Endodermal cell (in vitro differentiated cells): ENCODE data around the gene F2RL2. TPM values are rescaled to one million over a fixed set of nuclear protein-coding genes. Genes with fewer than 3 reads are reported as not detected.
"Not testable (repeated sequence)": the region's sequence is repeated elsewhere in the genome, so short reads cannot be mapped to it uniquely, and the experiment has no call there.

ENCODE experiments used
- DNase-seq: peaks from one replicate; pipeline ENCODE4 v3.0.0-alpha.2; 2017
- H3K27ac ChIP-seq: 2 replicates; pipeline ENCODE4 v1.5.1; 2013; ENCODE audit warnings: mild to moderate bottlenecking, low read depth, low read length, moderate library complexity
- H3K27me3 ChIP-seq: 2 replicates; pipeline ENCODE4 v1.6.1; 2013; ENCODE audit warnings: mild to moderate bottlenecking, low read length, moderate library complexity; ENCODE audit not compliant: insufficient read depth, control insufficient read depth, poor library complexity, severe bottlenecking
- H3K36me3 ChIP-seq: 2 replicates; pipeline ENCODE4 v1.7.0; 2013; ENCODE audit warnings: mild to moderate bottlenecking, low read length, moderate library complexity; ENCODE audit not compliant: control insufficient read depth, insufficient read depth
- H3K4me1 ChIP-seq: one replicate; pipeline ENCODE4 v1.7.0; 2013; ENCODE audit warnings: low read length; ENCODE audit not compliant: control insufficient read depth, insufficient read depth
- H3K4me3 ChIP-seq: 2 replicates; pipeline ENCODE4 v1.5.1; 2013; ENCODE audit warnings: mild to moderate bottlenecking, low read length, moderate library complexity
- H3K9ac ChIP-seq: 2 replicates; pipeline ENCODE4 v1.6.1; 2013; ENCODE audit warnings: mild to moderate bottlenecking, low read length, moderate library complexity; ENCODE audit not compliant: poor library complexity, severe bottlenecking; ENCODE audit errors: extremely low read depth
- H3K9me3 ChIP-seq: 2 replicates; pipeline ENCODE4 v1.6.1; 2013; ENCODE audit warnings: mild to moderate bottlenecking, low read length, moderate library complexity; ENCODE audit not compliant: control insufficient read depth
- H3K27ac Mint-ChIP-seq: 2 replicates; pipeline ENCODE4 v1.8.0; 2020; ENCODE audit warnings: mixed read lengths
- H3K27me3 Mint-ChIP-seq: 2 replicates; pipeline ENCODE4 v1.8.0; 2021; ENCODE audit warnings: mild to moderate bottlenecking, mixed read lengths; ENCODE audit not compliant: insufficient read depth
- H3K36me3 Mint-ChIP-seq: 2 replicates; pipeline ENCODE4 v1.8.0; 2020; ENCODE audit warnings: low read depth, mixed read lengths
- H3K4me1 Mint-ChIP-seq: 2 replicates; pipeline ENCODE4 v1.8.0; 2020; ENCODE audit warnings: mixed read lengths
- H3K4me3 Mint-ChIP-seq: 2 replicates; pipeline ENCODE4 v1.8.0; 2020; ENCODE audit warnings: mild to moderate bottlenecking, moderate library complexity, mixed read lengths
- H3K9me3 Mint-ChIP-seq: 2 replicates; pipeline ENCODE4 v1.8.0; 2020; ENCODE audit warnings: mild to moderate bottlenecking, mixed read lengths
- CTCF ChIP-seq: fragments of 200-600 bp; sonication (generic); conservative IDR thresholded peaks from 2 replicates; pipeline ENCODE4 v1.5.0; 2021; ENCODE audit warnings: antibody characterized with exemption, mild to moderate bottlenecking
- WGBS, 2 experiments: methylation state at CpG; one replicate each; pipeline versions ENCODE4 v1.1.5 to v1.1.7; 2013; ENCODE audit warnings: missing lambda C conversion rate in 2 of 2, mixed read lengths in 1 of 2; ENCODE audit not compliant: insufficient coverage in 1 of 2, insufficient read length in 1 of 2; 5-methylcytosine and 5-hydroxymethylcytosine counted together
- total RNA-seq, 2 donors: library from RNA; stranded (reverse); fragmentation: NEBNext Ultra II Directional in 1 of 2; extraction: Animal tissue kit (Norgen Biotek cat#: 25700) in 1 of 2; gene quantifications; 2 replicates in 1 of 2; 3 replicates in 1 of 2; pipeline ENCODE4 v1.2.1, GENCODE V29; 2021

F2RL2 gene
- total RNA-seq, 2 donors from 2014 or later: 0.18 to 0.53 TPM

- Mint-ChIP-seq H3K9me3 (no peaks in the 10 kb centered on the region), H3K36me3 (peaks cover 2% of the 10 kb centered on the region), H3K4me1 (peaks cover 4% of the 10 kb centered on the region), H3K4me3 (no peak overlapping the region), H3K27me3 (no peaks in the 10 kb centered on the region), H3K27ac (no peak overlapping the region)
- H3K36me3 ChIP-seq: no peaks in the 10 kb centered on the region
- no peak overlapping the region for H3K4me3 ChIP-seq
- H3K27me3 ChIP-seq: no peaks in the 10 kb centered on the region
- TF ChIP-seq CTCF: no peak
- H3K9ac ChIP-seq: no peak overlapping the region
- no peak overlapping the region for H3K27ac ChIP-seq
- no peaks in the 10 kb centered on the region for H3K9me3 ChIP-seq
- DNase-seq: no peak
- 70 to 83% methylated on average over 9 of the region's 9 CpGs for WGBS, 2 experiments
- H3K4me1 ChIP-seq: no peaks in the 10 kb centered on the region
Observed at GRCh38 chr5:76607353-76607871, 15.8 kb downstream of the F2RL2 start.

GRCh38 chr5:76606701-76607100 is 16.5 kb downstream of the F2RL2 start:
- no peaks in the 10 kb centered on the region for H3K27me3 Mint-ChIP-seq
- Histone ChIP-seq H3K36me3 (no peaks in the 10 kb centered on the region), H3K9me3 (no peaks in the 10 kb centered on the region), H3K4me1 (no peaks in the 10 kb centered on the region), H3K27me3 (no peaks in the 10 kb centered on the region), H3K9ac (no peak overlapping the region), H3K4me3 (no peak overlapping the region), H3K27ac (no peak overlapping the region)
- peaks cover 4% of the 10 kb centered on the region for H3K4me1 Mint-ChIP-seq
- H3K9me3 Mint-ChIP-seq: no peaks in the 10 kb centered on the region
- no peak overlapping the region for H3K4me3 Mint-ChIP-seq
- no peak for TF ChIP-seq CTCF
- DNase-seq: no peak
- peaks cover 2% of the 10 kb centered on the region for H3K36me3 Mint-ChIP-seq
- WGBS, 2 experiments: 57 to 77% methylated on average over 1 to 2 of the region's 2 CpGs
- no peak overlapping the region for H3K27ac Mint-ChIP-seq

- no peaks in the 10 kb centered on the region for H3K4me1 ChIP-seq
Observed at GRCh38 chr5:76604838-76605237, 18.4 kb downstream of the F2RL2 start.

GRCh38 chr5:76603991-76604390 is 19.2 kb downstream of the F2RL2 start:
- DNase-seq, H3K36me3 ChIP-seq, H3K27me3 ChIP-seq, H3K4me1 ChIP-seq, H3K4me3 ChIP-seq, H3K4me3 Mint-ChIP-seq, H3K9me3 Mint-ChIP-seq, H3K36me3 Mint-ChIP-seq, H3K9me3 ChIP-seq, H3K9ac ChIP-seq, H3K4me1 Mint-ChIP-seq, H3K27ac ChIP-seq, H3K27me3 Mint-ChIP-seq, H3K27ac Mint-ChIP-seq: not testable (repeated sequence)
- 82% methylated on average over 1 of the region's 1 CpG; no CpG with 5 or more reads in 1 of the 2 experiments for WGBS, 2 experiments

More at GRCh38 chr5:76604838-76605237, 18.4 kb downstream of the F2RL2 start:
- Mint-ChIP-seq H3K36me3 (no peaks in the 10 kb centered on the region), H3K27me3 (no peaks in the 10 kb centered on the region), H3K27ac (no peak overlapping the region), H3K4me3 (no peak overlapping the region), H3K4me1 (peaks cover 10% of the 10 kb centered on the region), H3K9me3 (no peaks in the 10 kb centered on the region)
- no peaks in the 10 kb centered on the region for H3K9me3 ChIP-seq
- no peak overlapping the region for H3K9ac ChIP-seq
- DNase-seq: no peak
- 55 to 66% methylated on average over 1 to 2 of the region's 2 CpGs for WGBS, 2 experiments
- no peaks in the 10 kb centered on the region for H3K27me3 ChIP-seq
- H3K36me3 ChIP-seq: no peaks in the 10 kb centered on the region
- no peak for TF ChIP-seq CTCF
- no peak overlapping the region for H3K27ac ChIP-seq
- no peak overlapping the region for H3K4me3 ChIP-seq
